H7 (cell line): ENCODE data around the gene IGFLR1. TPM values are rescaled to one million over a fixed set of nuclear protein-coding genes. Genes with fewer than 3 reads are reported as not detected.

ENCODE experiments used
- DNase-seq: peaks from one replicate; pipeline ENCODE4 v3.0.0; 2012
- H3K27me3 ChIP-seq: 2 replicates; pipeline ENCODE4 v1.6.0; 2011; ENCODE audit warnings: mild to moderate bottlenecking, low read length; ENCODE audit not compliant: control insufficient read depth, insufficient read depth
- H3K36me3 ChIP-seq: replicated peaks from 2 replicates; pipeline ENCODE4 v1.5.1; 2011; ENCODE audit warnings: low read length; ENCODE audit not compliant: control insufficient read depth, insufficient read depth
- H3K4me3 ChIP-seq: 2 replicates; pipeline ENCODE4 v1.5.1; 2011; ENCODE audit warnings: low read depth, mild to moderate bottlenecking, control low read depth, low read length, moderate library complexity; ENCODE audit not compliant: insufficient read depth
- total RNA-seq: library from RNA; depleted of rRNA; stranded (reverse); fragments of >200 nt; shearing (Covaris generic); gene quantifications from 2 replicates; pipeline ENCODE4 v1.2.3, GENCODE V29; 2014; rRNA removed

IGFLR1 gene
- 11.5 and 15.2 TPM in 2 replicates for total RNA-seq

GRCh38 chr19:35742121-35742724 lies at the start of gene IGFLR1:
Gene IGFLR1, minus strand, starts transcription at chr19:35742452. Its CDS starts 1,272 bp downstream, at chr19:35741180.
- Histone ChIP-seq H3K27me3 (no peaks in the 10 kb centered on the region), H3K36me3 (peaks cover 10% of the 10 kb centered on the region), H3K4me3 (peak within 1 kb of the TSS; percentile 61)
- DNase-seq, result no peak

- no peaks in the 10 kb centered on the region for H3K27me3 ChIP-seq
- H3K36me3 ChIP-seq, result no peaks in the 10 kb centered on the region
- H3K4me3 ChIP-seq, result no peak overlapping the region
- DNase-seq, result no peak
Observed at GRCh38 chr19:35791814-35792279, 49.6 kb upstream of the IGFLR1 start.

GRCh38 chr19:35790981-35791813 lies 48.9 kb upstream of the IGFLR1 start:
- Histone ChIP-seq H3K36me3 (no peaks in the 10 kb centered on the region), H3K27me3 (no peaks in the 10 kb centered on the region)
- DNase-seq, result peak; percentile 77

GRCh38 chr19:35789978-35790944 lies 48.0 kb upstream of the IGFLR1 start:
- H3K4me3 ChIP-seq, result no peak overlapping the region
- H3K27me3 ChIP-seq, result no peaks in the 10 kb centered on the region; the same call in 1 of the 2 replicates
- peak; percentile 54 for DNase-seq
- H3K36me3 ChIP-seq, result no peaks in the 10 kb centered on the region

More at GRCh38 chr19:35790981-35791813, 48.9 kb upstream of the IGFLR1 start:
- no peak overlapping the region for H3K4me3 ChIP-seq

GRCh38 chr19:35789195-35789977 lies 47.1 kb upstream of the IGFLR1 start:
- no peaks in the 10 kb centered on the region for H3K36me3 ChIP-seq
- H3K27me3 ChIP-seq, result peaks cover 1% of the 10 kb centered on the region; the same call in 1 of the 2 replicates
- peak; percentile 59 for DNase-seq
- no peak overlapping the region for H3K4me3 ChIP-seq

- peaks cover 1% of the 10 kb centered on the region; the same call in 1 of the 2 replicates for H3K27me3 ChIP-seq
- no peaks in the 10 kb centered on the region for H3K36me3 ChIP-seq
- DNase-seq, result peak; percentile 57
- H3K4me3 ChIP-seq, result no peak overlapping the region
Observed at GRCh38 chr19:35788205-35788960, 46.1 kb upstream of the IGFLR1 start.

- DNase-seq, result peak; percentile 53
- peaks cover 1% of the 10 kb centered on the region; the same call in 1 of the 2 replicates for H3K27me3 ChIP-seq
- no peaks in the 10 kb centered on the region for H3K36me3 ChIP-seq
- no peak overlapping the region for H3K4me3 ChIP-seq
Observed at GRCh38 chr19:35787227-35787799, 45.1 kb upstream of the IGFLR1 start.

- Histone ChIP-seq H3K27me3 (peaks cover 1% of the 10 kb centered on the region; the same call in 1 of the 2 replicates), H3K36me3 (no peaks in the 10 kb centered on the region), H3K4me3 (no peak overlapping the region)
- DNase-seq, result peak; percentile 57
Observed at GRCh38 chr19:35786299-35787160, 44.3 kb upstream of the IGFLR1 start.

GRCh38 chr19:35785339-35785627 lies 43.0 kb upstream of the IGFLR1 start:
- H3K27me3 ChIP-seq, result peaks cover 1% of the 10 kb centered on the region; the same call in 1 of the 2 replicates
- DNase-seq, result no peak
- H3K36me3 ChIP-seq, result no peaks in the 10 kb centered on the region
- peak overlapping the region; percentile 50 for H3K4me3 ChIP-seq

GRCh38 chr19:35784503-35785338 lies 42.5 kb upstream of the IGFLR1 start:
- peak overlapping the region; percentile 50 for H3K4me3 ChIP-seq
- no peaks in the 10 kb centered on the region for H3K36me3 ChIP-seq
- peaks cover 1% of the 10 kb centered on the region; the same call in 1 of the 2 replicates for H3K27me3 ChIP-seq
- DNase-seq, result peak; percentile 98
